ENCODE measurements around the gene FAM234B.
A peak's percentile ranks its signal among the peaks of the same experiment; 100 is the strongest.

The FAM234B gene

GRCh38 chr12:13121568-13121967 is 77.4 kb downstream of the FAM234B start:
- DNase-seq = no peak

- peak; percentile 80 for DNase-seq
Observed at GRCh38 chr12:13124656-13125505, 80.7 kb downstream of the FAM234B start.

GRCh38 chr12:13125996-13126395 is 81.8 kb downstream of the FAM234B start:
- no peak for DNase-seq

DNA sequence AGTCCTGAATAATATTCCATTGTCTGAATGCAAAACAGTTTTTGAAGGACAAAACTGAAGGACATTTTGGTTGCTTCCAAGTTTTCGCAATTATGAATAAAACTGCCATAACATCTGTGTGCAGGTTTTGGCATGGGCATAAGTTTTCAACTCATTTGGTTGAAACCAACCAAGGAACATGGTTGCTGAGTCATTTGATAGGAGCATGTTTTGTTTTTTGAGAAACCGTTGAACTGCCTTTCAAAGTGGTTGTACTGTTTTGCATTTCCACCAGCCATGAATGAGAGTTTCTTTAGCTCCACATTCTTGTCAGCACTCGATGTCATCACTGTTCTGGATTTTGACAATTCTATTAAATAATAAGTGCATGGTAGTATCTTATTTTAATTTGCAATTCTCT is 82.3 kb downstream of the FAM234B start:
- DNase-seq = no peak

GRCh38 chr12:13127444-13127843 is 83.3 kb downstream of the FAM234B start:
- no peak for DNase-seq

DNA sequence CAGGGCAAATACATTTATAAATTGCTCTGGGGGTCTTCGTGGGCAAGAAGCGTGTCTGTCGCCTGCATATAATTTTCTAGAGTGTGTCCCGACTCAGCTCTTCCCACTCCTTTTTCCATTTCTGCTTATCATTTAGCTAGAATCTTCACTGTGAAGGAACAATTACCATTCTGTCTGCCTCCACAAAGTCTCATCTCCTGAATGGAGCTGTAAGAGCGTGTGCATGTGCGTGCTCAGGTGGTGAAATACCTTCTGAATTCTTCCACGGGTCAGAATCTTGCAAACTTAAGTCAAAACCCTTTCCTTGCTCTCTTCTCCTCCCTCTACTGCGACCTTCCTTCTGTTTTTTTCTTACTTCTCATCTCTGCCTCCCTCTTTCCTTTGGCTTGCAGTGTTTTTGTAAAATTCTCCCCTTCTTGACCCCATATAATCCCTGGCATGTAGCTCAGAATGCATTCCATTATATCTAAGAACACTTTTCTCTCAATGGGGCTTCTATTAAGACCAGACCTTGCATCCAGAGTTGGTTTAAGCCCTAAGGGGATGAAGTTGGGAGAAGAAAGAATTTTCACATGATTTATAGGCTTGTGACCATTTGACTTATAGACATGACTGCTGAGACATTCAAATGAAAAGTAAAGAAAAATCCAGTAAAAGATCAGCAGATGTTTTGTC is 84.2 kb downstream of the FAM234B start:
- DNase-seq = peak; percentile 30

DNA sequence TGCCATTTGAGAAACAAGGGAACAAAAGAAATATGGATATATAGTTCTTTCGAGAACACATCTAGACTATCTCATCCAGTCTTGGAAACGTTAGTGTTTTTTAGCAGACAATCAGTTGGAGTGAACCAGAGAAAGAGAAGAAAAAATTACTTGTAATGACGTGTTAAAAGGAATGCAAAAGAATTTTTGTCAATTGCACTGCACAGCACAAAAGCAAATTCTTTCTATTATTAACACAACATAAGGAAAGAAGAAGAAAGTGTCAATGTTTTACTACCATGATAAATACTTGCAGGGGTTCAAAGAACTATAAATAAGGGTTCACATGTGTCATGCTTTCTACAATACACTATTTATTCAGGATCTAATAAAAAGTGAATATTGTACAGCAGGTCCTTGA is 86.8 kb downstream of the FAM234B start:
- no peak for DNase-seq
